GM19099 (cell line): Measurements from ENCODE around the gene YIPF6.

ENCODE experiments used
- POLR2A ChIP-seq: IDR thresholded peaks from 3 replicates; pipeline ENCODE4 v1.6.1; 2011; ENCODE audit warnings: low read depth; ENCODE audit not compliant: insufficient read length; ENCODE audit errors: extremely low read depth

Gene YIPF6

GRCh38 chrX:68498044-68498507, 775 bp upstream of the YIPF6 start:
- no peak for TF ChIP-seq POLR2A

GRCh38 chrX:68499543-68500504, 973 bp downstream of the YIPF6 start:
- TF ChIP-seq POLR2A: no peak

- TF ChIP-seq POLR2A: no peak
These were observed 5.2 kb downstream of the YIPF6 start for GRCh38 chrX:68503836-68504636.

- TF ChIP-seq POLR2A: no peak
These were observed 7.8 kb downstream of the YIPF6 start for GRCh38 chrX:68506649-68507048.

- no peak for TF ChIP-seq POLR2A
These were observed 9.9 kb downstream of the YIPF6 start for GRCh38 chrX:68508799-68509198.

- no peak for TF ChIP-seq POLR2A
These were observed 12.4 kb downstream of the YIPF6 start for GRCh38 chrX:68511255-68511654.

GRCh38 chrX:68532831-68533533, 34.1 kb downstream of the YIPF6 start:
- TF ChIP-seq POLR2A: no peak

- no peak for TF ChIP-seq POLR2A
These were observed 34.8 kb downstream of the YIPF6 start for GRCh38 chrX:68533656-68534055.

- no peak for TF ChIP-seq POLR2A
These were observed 35.8 kb downstream of the YIPF6 start for GRCh38 chrX:68534691-68535090.

- TF ChIP-seq POLR2A: no peak
These were observed 37.6 kb downstream of the YIPF6 start for GRCh38 chrX:68536429-68536828.

GRCh38 chrX:68536884-68537283, 38.0 kb downstream of the YIPF6 start:
- TF ChIP-seq POLR2A: no peak

GRCh38 chrX:68550193-68550592, 51.3 kb downstream of the YIPF6 start:
- TF ChIP-seq POLR2A: no peak

- no peak for TF ChIP-seq POLR2A
These were observed 57.2 kb downstream of the YIPF6 start for GRCh38 chrX:68556036-68556435.

GRCh38 chrX:68568136-68568535, 69.3 kb downstream of the YIPF6 start:
- no peak for TF ChIP-seq POLR2A

- TF ChIP-seq POLR2A: no peak
These were observed 71.7 kb downstream of the YIPF6 start for GRCh38 chrX:68570598-68570997.

GRCh38 chrX:68571292-68571609, 72.4 kb downstream of the YIPF6 start:
- TF ChIP-seq POLR2A: no peak
